HG03457 (cell line): Measurements from ENCODE around the gene PDE9A.

Experiments used
- ATAC-seq: cut with Tn5 transposase; IDR thresholded peaks from one replicate; pipeline ENCODE4 v1.9.1; 2021; ENCODE audit warnings: moderate number of reproducible peaks; ENCODE audit not compliant: unreplicated experiment

PDE9A gene

GRCh38 chr21:42670058-42670880 is 16.8 kb downstream of the PDE9A start:
- no peak for ATAC-seq

GRCh38 chr21:42670884-42671283 is 17.5 kb downstream of the PDE9A start:
- no peak for ATAC-seq

GRCh38 chr21:42671778-42672593 is 18.6 kb downstream of the PDE9A start:
- ATAC-seq: no peak

- no peak for ATAC-seq
Measured at GRCh38 chr21:42672699-42673458, 19.5 kb downstream of the PDE9A start.

DNA sequence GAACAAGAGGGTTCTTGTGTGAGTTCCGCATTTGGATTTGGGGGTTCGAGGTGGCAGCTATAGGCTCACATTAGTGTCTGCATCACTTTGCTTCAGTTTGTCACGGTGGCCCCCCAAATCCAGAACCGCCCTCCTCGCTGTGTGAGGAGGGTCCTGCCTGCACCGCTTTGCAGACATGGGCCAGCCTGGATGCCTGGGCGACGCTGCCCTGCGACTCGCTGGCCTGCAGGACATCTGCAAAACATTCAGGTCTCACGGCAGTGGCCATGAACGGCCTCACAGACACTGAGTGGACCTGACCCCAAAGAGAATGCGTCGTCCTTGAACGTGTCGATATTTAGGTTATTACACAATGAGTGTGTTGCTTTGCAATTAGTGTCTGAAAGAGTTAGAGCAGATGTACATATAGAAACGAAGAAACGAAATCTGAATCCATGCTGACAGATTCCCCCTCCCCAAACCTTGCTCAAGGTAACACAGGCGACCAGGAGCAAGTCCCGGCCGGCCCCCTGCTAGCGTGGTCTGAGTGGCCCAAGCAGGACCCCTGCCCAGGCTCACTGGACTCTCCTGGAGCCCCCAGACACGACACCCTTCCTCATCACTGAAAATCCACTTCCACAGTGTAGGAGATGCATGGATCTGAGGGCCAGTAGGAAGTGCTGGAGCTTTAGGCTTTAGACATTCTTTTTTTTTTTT is 20.4 kb downstream of the PDE9A start:
- ATAC-seq: no peak

DNA sequence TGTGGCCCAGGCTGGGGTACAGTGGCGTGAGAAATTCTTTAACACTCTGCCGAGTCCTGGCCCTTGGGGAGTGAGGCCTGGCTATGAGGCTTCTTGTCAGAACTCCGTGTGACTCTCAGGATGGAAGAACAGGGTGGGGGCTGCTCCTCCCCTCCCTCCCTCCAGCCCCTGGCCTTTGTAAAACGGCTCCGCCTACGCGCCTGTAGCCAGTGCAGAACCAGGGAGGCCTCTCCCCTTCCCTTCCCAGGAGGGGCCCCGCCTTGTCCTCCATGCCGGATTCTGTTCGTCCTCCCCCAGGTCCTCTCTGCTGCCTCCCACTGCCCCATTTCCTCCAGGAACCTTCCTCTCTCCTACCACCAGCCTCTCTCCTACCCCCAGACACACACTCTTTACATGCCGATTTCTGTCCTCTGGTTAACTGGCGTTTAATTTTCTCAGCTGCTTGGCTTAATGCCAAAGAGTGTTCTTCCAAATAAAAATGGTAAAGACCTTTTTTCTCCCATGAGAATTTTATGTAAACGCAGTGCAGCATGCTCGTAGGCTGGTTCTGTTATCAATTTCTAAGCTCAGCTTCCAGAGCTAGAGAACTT is 21.0 kb downstream of the PDE9A start:
- no peak for ATAC-seq

DNA sequence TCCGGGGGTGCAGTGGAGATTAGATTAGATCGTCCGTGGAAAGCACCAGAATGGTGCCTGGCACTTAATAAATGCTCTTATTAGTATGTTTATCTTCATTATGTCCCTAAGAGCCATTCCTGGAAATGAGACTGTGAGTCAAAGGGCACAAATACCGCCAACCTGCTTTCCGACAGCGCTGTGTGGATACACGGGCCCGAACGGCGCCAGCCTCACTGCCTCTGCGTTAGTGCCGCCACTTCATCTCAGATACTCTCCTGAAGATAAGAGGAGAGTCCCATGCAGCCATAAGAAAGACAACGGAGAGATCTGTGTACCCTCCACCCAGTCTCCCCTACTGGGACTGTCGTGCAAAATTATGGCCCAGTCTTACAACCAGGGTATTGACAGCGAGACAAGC is 22.0 kb downstream of the PDE9A start:
- ATAC-seq: no peak

GRCh38 chr21:42676808-42677207 is 23.4 kb downstream of the PDE9A start:
- no peak for ATAC-seq

DNA sequence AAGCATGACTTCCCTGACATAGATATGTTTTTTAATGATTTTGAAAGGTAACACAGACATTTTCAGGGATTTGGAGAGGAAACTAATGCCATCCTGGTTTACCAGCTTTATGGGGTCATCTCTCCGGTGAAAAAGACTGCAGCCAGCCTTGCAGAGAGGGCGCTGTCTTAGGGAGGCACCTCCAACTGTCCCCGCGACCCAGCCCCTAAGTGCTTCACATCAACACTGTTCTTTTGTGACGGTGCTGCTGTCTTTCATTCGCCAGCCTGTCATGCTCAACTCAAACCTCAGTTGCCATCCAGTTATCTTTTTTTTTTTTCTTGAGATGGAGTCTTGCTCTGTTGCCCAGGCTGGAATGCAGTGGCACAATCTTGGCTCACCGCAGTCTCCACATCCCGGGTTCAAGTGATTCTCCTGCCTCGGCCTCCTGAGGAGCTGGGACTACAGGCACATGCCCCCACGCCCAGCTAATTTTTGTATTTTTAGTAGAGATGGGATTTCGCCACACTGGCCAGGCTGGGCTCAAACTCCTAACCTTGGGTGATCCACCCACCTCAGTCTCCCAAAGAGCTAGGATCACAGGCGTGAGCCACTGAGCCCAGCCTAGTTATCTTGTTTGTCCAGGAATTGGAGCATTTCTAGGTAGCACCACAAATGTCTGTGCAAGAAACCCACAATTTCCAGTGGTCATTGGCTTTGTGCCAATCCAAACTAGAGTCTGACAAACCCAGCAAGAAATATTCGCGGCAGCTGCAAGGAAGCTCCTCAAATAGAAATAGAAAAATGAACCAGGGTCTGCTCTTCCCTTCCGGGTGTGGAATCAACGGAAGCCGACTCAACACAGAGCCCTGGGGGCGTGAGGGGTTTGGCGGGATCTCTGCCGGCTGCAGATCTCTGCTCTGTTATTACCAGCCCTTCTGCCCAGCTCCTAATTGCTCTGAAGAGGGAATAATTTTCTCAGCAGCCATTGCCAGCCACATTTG is 24.2 kb downstream of the PDE9A start:
- no peak for ATAC-seq

GRCh38 chr21:42678618-42679295 is 25.3 kb downstream of the PDE9A start:
- ATAC-seq: no peak

- ATAC-seq: no peak
Measured at GRCh38 chr21:42679319-42680057, 26.1 kb downstream of the PDE9A start.

GRCh38 chr21:42680058-42680330 is 26.6 kb downstream of the PDE9A start:
- ATAC-seq: no peak

DNA sequence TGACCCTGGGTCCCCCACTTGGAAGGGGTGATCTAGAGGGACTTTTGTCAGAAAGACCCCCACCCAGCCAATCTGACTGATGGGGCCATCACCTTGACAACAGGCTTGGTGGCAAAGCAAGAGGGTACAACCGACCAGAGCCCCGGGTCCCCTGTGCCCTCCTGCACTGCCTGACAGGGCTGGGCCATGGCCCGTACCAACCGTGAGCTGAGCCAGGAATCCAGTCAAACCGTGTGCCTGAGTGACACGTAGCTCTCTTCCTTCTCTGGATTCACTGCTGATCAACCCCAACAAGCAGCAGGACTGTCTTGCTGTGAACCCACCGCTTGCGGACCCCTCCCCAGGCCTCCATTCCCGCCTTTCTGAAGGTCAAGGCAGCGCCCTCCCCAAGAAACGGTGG is 27.0 kb downstream of the PDE9A start:
- no peak for ATAC-seq

DNA sequence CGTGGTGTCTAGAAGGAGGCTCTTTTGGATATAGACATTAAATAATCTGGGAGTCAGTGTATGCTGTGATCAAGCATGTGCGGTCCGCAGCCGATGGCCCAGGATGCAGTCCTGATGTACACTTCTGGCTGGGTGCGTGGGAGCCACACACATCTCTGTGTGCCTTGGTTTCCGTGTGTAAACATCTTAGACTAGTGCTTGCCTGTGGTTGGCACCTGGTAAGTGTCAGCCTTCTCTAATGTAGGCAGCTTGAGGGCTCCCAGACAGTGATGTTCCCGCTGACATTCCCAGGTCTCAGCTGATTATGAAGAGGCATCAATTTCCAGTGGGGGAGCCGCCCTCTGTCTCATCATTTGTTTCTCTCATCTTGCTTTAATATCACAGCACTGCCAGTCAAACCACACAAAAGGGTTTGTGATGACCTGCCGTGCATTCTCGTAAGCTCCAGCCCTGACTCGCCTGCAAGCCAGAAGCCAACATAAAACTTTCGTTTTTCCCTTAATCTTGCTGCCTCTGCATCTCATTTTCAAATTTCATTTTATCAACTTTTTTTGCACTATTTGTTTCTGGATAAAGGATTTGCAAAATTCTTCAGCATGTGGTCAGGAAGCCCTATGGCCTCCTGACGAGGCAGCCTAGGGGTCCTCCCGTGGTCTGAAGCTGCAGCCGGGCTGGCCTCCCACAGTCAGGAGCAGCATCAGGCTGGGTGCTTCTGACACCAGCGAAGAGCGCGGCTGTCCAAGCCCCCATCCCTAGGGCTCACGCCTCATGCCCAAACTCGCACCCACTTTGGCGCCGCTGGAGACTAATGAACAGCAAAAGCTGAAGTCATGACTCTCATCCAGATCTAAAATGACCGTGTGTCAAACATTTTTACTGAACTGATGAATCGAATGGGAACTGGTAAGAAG is 28.1 kb downstream of the PDE9A start:
- no peak for ATAC-seq

DNA sequence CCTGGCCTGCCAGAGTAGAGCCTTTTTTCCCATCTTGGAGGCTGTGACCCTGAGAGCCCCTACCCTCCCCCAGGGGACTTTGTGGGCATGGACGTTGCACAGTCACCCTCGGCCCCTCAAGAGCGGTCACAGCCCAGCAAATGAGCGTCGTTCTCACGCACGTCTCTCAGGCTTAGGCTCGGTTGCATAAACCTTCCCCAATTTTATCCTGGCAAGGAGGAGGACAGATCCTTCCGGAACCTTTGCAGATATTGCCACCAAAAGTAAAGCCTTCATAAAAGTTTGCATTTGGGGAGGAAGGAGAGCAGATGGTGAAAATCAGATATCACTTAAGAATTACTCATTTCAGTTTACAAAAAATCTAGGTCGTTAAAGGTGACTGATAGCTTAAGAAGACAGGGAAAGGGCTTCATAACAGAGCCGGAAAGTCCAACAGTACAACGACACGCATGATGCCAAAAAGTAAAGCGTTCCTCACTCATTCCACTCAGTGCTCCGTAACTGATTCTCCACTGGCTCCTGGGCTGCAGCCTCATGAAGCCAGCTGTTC is 29.3 kb downstream of the PDE9A start:
- ATAC-seq: no peak

DNA sequence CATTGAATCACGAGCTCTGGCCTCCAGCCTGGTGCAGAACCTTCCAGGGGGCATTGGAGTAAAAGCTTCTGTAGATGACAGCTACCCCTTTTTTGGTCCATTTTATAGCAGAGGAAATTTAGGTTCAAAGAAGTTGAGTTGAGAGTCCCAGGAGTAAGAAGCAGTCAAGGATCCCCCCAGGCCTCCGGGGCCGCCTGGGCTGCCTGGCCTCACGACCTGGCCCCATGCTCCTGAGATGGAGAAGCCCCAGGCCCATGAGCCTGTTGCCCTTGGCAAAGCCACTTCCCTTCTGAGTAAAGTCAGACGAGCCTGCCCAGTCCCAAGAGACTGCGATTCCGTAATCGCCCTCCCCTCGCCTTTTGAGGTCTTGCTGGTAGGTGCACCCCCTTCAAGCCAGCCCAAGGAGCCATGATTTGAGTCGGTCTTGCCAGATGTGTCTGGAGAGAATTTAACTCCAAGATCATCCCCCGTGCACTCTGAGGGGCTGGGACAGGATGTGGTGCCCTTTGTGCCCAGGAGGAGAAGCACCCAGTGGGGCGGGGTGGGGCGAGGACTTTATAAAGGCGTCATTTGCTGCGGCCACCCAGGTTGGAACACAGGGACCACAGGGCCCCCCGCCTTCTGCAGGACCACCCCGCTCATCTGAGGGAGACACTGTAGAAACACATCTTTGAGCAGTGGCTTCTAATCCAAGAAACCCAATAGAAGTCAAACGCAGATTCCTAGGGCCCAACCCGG is 30.1 kb downstream of the PDE9A start:
- ATAC-seq: no peak
